Mesenchymal stem cell (in vitro differentiated cells and primary cell): ENCODE results near the gene METAP1D.
A peak's percentile ranks its signal among the peaks of the same experiment; 100 is the strongest.

ENCODE experiments used
- DNase-seq: peaks from one replicate; pipeline ENCODE4 v3.0.0-alpha.2; 2013
- H2AFZ ChIP-seq: one replicate; pipeline ENCODE4 v1.6.1; 2013; ENCODE audit warnings: low read depth, mild to moderate bottlenecking, control low read depth, inconsistent platforms, low read length, moderate library complexity
- H2AK5ac ChIP-seq: 2 replicates; pipeline ENCODE4 v1.6.1; 2013; ENCODE audit warnings: low read length, moderate library complexity, mild to moderate bottlenecking, inconsistent platforms; ENCODE audit not compliant: severe bottlenecking
- H2BK120ac ChIP-seq: one replicate; pipeline ENCODE4 v1.6.1; 2013; ENCODE audit warnings: low read depth, mild to moderate bottlenecking, inconsistent platforms, low read length, moderate library complexity
- H2BK12ac ChIP-seq, 2 experiments: one replicate each; pipeline ENCODE4 v1.6.1; 2013; ENCODE audit warnings: inconsistent platforms in 2 of 2, low read length in 2 of 2, mild to moderate bottlenecking in 2 of 2, moderate library complexity in 2 of 2, control low read depth in 1 of 2
- H2BK15ac ChIP-seq: one replicate; pipeline ENCODE4 v1.6.1; 2013; ENCODE audit warnings: mild to moderate bottlenecking, low read depth, inconsistent platforms; ENCODE audit not compliant: poor library complexity, severe bottlenecking
- H2BK5ac ChIP-seq: 2 replicates; pipeline ENCODE4 v1.6.1; 2013; ENCODE audit warnings: low read depth, mild to moderate bottlenecking, low read length, control low read depth, inconsistent platforms; ENCODE audit not compliant: poor library complexity, severe bottlenecking
- H3K14ac ChIP-seq, 2 experiments: one replicate each; pipeline ENCODE4 v1.6.1; 2013; ENCODE audit warnings: inconsistent platforms in 2 of 2, low read length in 2 of 2, control low read depth in 1 of 2, mild to moderate bottlenecking in 1 of 2, moderate library complexity in 1 of 2
- H3K18ac ChIP-seq, 2 experiments: one replicate each; pipeline ENCODE4 v1.6.1; 2013; ENCODE audit warnings: inconsistent platforms in 2 of 2, low read length in 2 of 2, control low read depth in 1 of 2, low read depth in 1 of 2, mild to moderate bottlenecking in 1 of 2
- H3K23ac ChIP-seq, 2 experiments: one replicate each; pipeline ENCODE4 v1.6.1; 2013; ENCODE audit warnings: inconsistent platforms in 2 of 2, low read length in 2 of 2, mild to moderate bottlenecking in 2 of 2, moderate library complexity in 2 of 2, control low read depth in 1 of 2
- H3K27ac ChIP-seq: 2 replicates; pipeline ENCODE4 v1.5.1; 2013; ENCODE audit warnings: mild to moderate bottlenecking, moderate library complexity, low read length, control low read depth, inconsistent platforms; ENCODE audit not compliant: poor library complexity, severe bottlenecking
- H3K27me3 ChIP-seq, 2 experiments: 2 replicates each; pipeline versions ENCODE4 v1.6.1 to v1.7.0; 2013; ENCODE audit warnings: low read length in 2 of 2, mild to moderate bottlenecking in 2 of 2, moderate library complexity in 2 of 2, control low read depth in 1 of 2, inconsistent platforms in 1 of 2; ENCODE audit not compliant: control insufficient read depth in 1 of 2, insufficient read depth in 1 of 2
- H3K36me3 ChIP-seq, 2 experiments: 2 replicates each; pipeline versions ENCODE4 v1.6.1 to v1.7.0; 2013; ENCODE audit warnings: low read length in 2 of 2, control low read depth in 1 of 2, inconsistent platforms in 1 of 2, low read depth in 1 of 2, mild to moderate bottlenecking in 1 of 2; ENCODE audit not compliant: insufficient read depth in 2 of 2, control insufficient read depth in 1 of 2
- H3K4ac ChIP-seq, 2 experiments: one replicate each; pipeline ENCODE4 v1.6.1; 2013; ENCODE audit warnings: inconsistent platforms in 2 of 2, low read length in 2 of 2, mild to moderate bottlenecking in 2 of 2, moderate library complexity in 2 of 2, control low read depth in 1 of 2, low read depth in 1 of 2
- H3K4me1 ChIP-seq: 2 replicates; pipeline ENCODE4 v1.6.1; 2013; ENCODE audit warnings: low read depth, low read length, control low read depth; ENCODE audit not compliant: control insufficient read depth, insufficient read depth
- H3K4me2 ChIP-seq: 2 replicates; pipeline ENCODE4 v1.6.1; 2013; ENCODE audit warnings: low read length, mild to moderate bottlenecking, inconsistent platforms; ENCODE audit not compliant: poor library complexity, severe bottlenecking
- H3K4me3 ChIP-seq, 2 experiments: 2 replicates each; pipeline versions ENCODE4 v1.5.1 to v1.7.0; 2013; ENCODE audit warnings: low read length in 2 of 2, mild to moderate bottlenecking in 2 of 2, control low read depth in 1 of 2, low read depth in 1 of 2; ENCODE audit not compliant: insufficient read depth in 1 of 2
- H3K79me1 ChIP-seq: replicated peaks from 2 replicates; pipeline ENCODE4 v1.6.1; 2013; ENCODE audit warnings: mild to moderate bottlenecking, control low read depth, low read length, inconsistent platforms; ENCODE audit not compliant: poor library complexity, severe bottlenecking
- H3K9ac ChIP-seq: 2 replicates; pipeline ENCODE4 v1.7.0; 2013; ENCODE audit warnings: mild to moderate bottlenecking, low read length, moderate library complexity
- H3K9me3 ChIP-seq: 2 replicates; pipeline ENCODE4 v1.7.0; 2013; ENCODE audit warnings: mild to moderate bottlenecking, low read length; ENCODE audit not compliant: control insufficient read depth
- H4K8ac ChIP-seq: one replicate; pipeline ENCODE4 v1.6.1; 2013; ENCODE audit warnings: inconsistent platforms, mild to moderate bottlenecking, low read length, moderate library complexity
- H4K91ac ChIP-seq: one replicate; pipeline ENCODE4 v1.6.1; 2013; ENCODE audit warnings: mild to moderate bottlenecking, low read length, inconsistent platforms
- WGBS: methylation state at CpG from one replicate; pipeline ENCODE4 v1.1.7; 2013; ENCODE audit warnings: mixed read lengths; 5-methylcytosine and 5-hydroxymethylcytosine counted together

The METAP1D gene

GRCh38 chr2:172021955-172022354, 22.2 kb downstream of the METAP1D start:
- no peak overlapping the region for H2BK15ac ChIP-seq
- H2BK120ac ChIP-seq: no peak overlapping the region
- H4K91ac ChIP-seq: no peak overlapping the region
- 27% methylated on average over 5 of the region's 5 CpGs for WGBS
- peak overlapping the region in 1 of 2 experiments; percentile 16 for H3K4me3 ChIP-seq
- DNase-seq: peak; percentile 59
- H3K36me3 ChIP-seq: no peaks in the 10 kb centered on the region
- H3K14ac ChIP-seq: no peak overlapping the region
- H3K9ac ChIP-seq: peak overlapping the region; percentile 65
- H2BK12ac ChIP-seq: no peak overlapping the region
- no peak overlapping the region for H2AK5ac ChIP-seq
- H3K18ac ChIP-seq: no peak overlapping the region
- peak overlapping the region; percentile 13 for H3K27ac ChIP-seq
- H3K4me2 ChIP-seq: peak overlapping the region; percentile 37
- no peak overlapping the region for H3K23ac ChIP-seq
- no peak overlapping the region for H2BK5ac ChIP-seq
- no peak overlapping the region for H3K4ac ChIP-seq
- peaks cover 2% of the 10 kb centered on the region for H3K4me1 ChIP-seq
- H4K8ac ChIP-seq: no peak overlapping the region
- H3K9me3 ChIP-seq: no peaks in the 10 kb centered on the region
- peaks cover 1% of the 10 kb centered on the region for H3K79me1 ChIP-seq
- H3K27me3 ChIP-seq: no peaks in the 10 kb centered on the region
- H2AFZ ChIP-seq: no peak overlapping the region

GRCh38 chr2:172031536-172031935, 31.8 kb downstream of the METAP1D start:
- no peaks in the 10 kb centered on the region for H3K27me3 ChIP-seq
- no peak overlapping the region for H2BK15ac ChIP-seq
- no peak overlapping the region for H2BK120ac ChIP-seq
- no peaks in the 10 kb centered on the region for H3K79me1 ChIP-seq
- H3K27ac ChIP-seq: no peak overlapping the region
- WGBS: 85% methylated on average over 4 of the region's 4 CpGs
- no peak overlapping the region for H4K8ac ChIP-seq
- peaks cover 1% of the 10 kb centered on the region for H3K4me1 ChIP-seq
- no peak overlapping the region for H4K91ac ChIP-seq
- H3K9me3 ChIP-seq: no peaks in the 10 kb centered on the region
- H3K9ac ChIP-seq: no peak overlapping the region
- H2AK5ac ChIP-seq: no peak overlapping the region
- H3K14ac ChIP-seq: no peak overlapping the region
- H3K18ac ChIP-seq: no peak overlapping the region
- no peak overlapping the region for H3K23ac ChIP-seq
- no peaks in the 10 kb centered on the region for H3K36me3 ChIP-seq
- no peak overlapping the region for H3K4me3 ChIP-seq
- H2BK5ac ChIP-seq: no peak overlapping the region
- no peak overlapping the region for H2BK12ac ChIP-seq
- no peak overlapping the region for H2AFZ ChIP-seq
- no peak for DNase-seq
- H3K4me2 ChIP-seq: no peak overlapping the region
- H3K4ac ChIP-seq: no peak overlapping the region

- Histone ChIP-seq H3K79me1 (no peaks in the 10 kb centered on the region), H2BK5ac (no peak overlapping the region), H4K8ac (no peak overlapping the region), H3K36me3 (no peaks in the 10 kb centered on the region), H2BK15ac (no peak overlapping the region), H3K4me2 (no peak overlapping the region), H3K4me3 (no peak overlapping the region), H3K18ac (no peak overlapping the region), H3K4me1 (peaks cover 1% of the 10 kb centered on the region), H3K4ac (no peak overlapping the region), H2AK5ac (no peak overlapping the region), H3K14ac (no peak overlapping the region), H2AFZ (no peak overlapping the region), H3K23ac (no peak overlapping the region), H3K9ac (no peak overlapping the region), H2BK12ac (no peak overlapping the region), H4K91ac (no peak overlapping the region), H3K27ac (no peak overlapping the region), H3K27me3 (no peaks in the 10 kb centered on the region), H2BK120ac (no peak overlapping the region), H3K9me3 (no peaks in the 10 kb centered on the region)
- peak; percentile 41 for DNase-seq
- 47% methylated on average over 2 of the region's 3 CpGs for WGBS
Observed at GRCh38 chr2:172038121-172038520, 38.4 kb downstream of the METAP1D start.

- Histone ChIP-seq H2BK5ac (no peak overlapping the region), H3K18ac (no peak overlapping the region), H3K79me1 (no peaks in the 10 kb centered on the region), H3K27me3 (no peaks in the 10 kb centered on the region), H3K27ac (no peak overlapping the region), H3K14ac (no peak overlapping the region), H4K8ac (no peak overlapping the region), H3K9me3 (no peaks in the 10 kb centered on the region), H2BK15ac (no peak overlapping the region), H2BK12ac (no peak overlapping the region), H3K4me1 (peaks cover 1% of the 10 kb centered on the region), H2AK5ac (no peak overlapping the region), H3K9ac (no peak overlapping the region), H3K36me3 (no peaks in the 10 kb centered on the region), H3K23ac (no peak overlapping the region), H2AFZ (no peak overlapping the region), H2BK120ac (no peak overlapping the region), H3K4ac (no peak overlapping the region), H3K4me3 (no peak overlapping the region), H4K91ac (no peak overlapping the region), H3K4me2 (no peak overlapping the region)
- 100% methylated on average over 1 of the region's 2 CpGs for WGBS
- peak; percentile 23 for DNase-seq
Observed at GRCh38 chr2:172038604-172039003, 38.9 kb downstream of the METAP1D start.
